GM23248 (cell line): ENCODE results near the gene SLC6A20.

ENCODE experiments used
- EZH2 ChIP-seq: fragments of 200-600 bp; sonication (generic); IDR thresholded peaks from 2 replicates; pipeline ENCODE4 v1.6.1; 2018; ENCODE audit warnings: antibody characterized with exemption, mild to moderate bottlenecking; ENCODE audit not compliant: insufficient read depth, poor library complexity, severe bottlenecking
- EZH2phosphoT487 ChIP-seq: fragments of 200-600 bp; sonication (generic); IDR thresholded peaks from 2 replicates; pipeline ENCODE4 v1.6.1; 2018; ENCODE audit warnings: antibody characterized with exemption, moderate library complexity, mild to moderate bottlenecking, low read depth; ENCODE audit not compliant: insufficient read depth

- TF ChIP-seq EZH2 (no peak), EZH2phosphoT487 (no peak)
These were observed 24.8 kb upstream of the SLC6A20 start for GRCh38 chr3:45821127-45821526.
